Memory B cell (primary cell): ENCODE results near the gene NEK5.
"Not testable (repeated sequence)": the region's sequence is repeated elsewhere in the genome, so short reads cannot be mapped to it uniquely, and the experiment has no call there.

Experiments
- ATAC-seq: fragments of 150-1000 bp; cut with Tn5 transposase; 2 replicates; pipeline ENCODE4 v1.10.0; 2021; ENCODE audit warnings: low read depth, mild to moderate bottlenecking, moderate library complexity
- DNase-seq, 2 donors: peaks; one replicate each; pipeline ENCODE4 v3.0.0; 2022; ENCODE audit warnings: low spot score in 2 of 2
- H3K27ac Mint-ChIP-seq: one replicate; pipeline ENCODE4 v1.8.0; 2022; ENCODE audit warnings: mild to moderate bottlenecking, moderate library complexity, mixed read lengths
- H3K27me3 Mint-ChIP-seq: one replicate; pipeline ENCODE4 v1.8.0; 2022; ENCODE audit warnings: mixed read lengths
- H3K36me3 Mint-ChIP-seq: one replicate; pipeline ENCODE4 v1.8.0; 2022; ENCODE audit warnings: mild to moderate bottlenecking, mixed read lengths
- H3K4me1 Mint-ChIP-seq: one replicate; pipeline ENCODE4 v1.8.0; 2022; ENCODE audit warnings: mixed read lengths
- H3K4me3 Mint-ChIP-seq: one replicate; pipeline ENCODE4 v1.8.0; 2022; ENCODE audit warnings: mild to moderate bottlenecking, moderate library complexity, mixed read lengths
- H3K9me3 Mint-ChIP-seq: one replicate; pipeline ENCODE4 v1.8.0; 2022; ENCODE audit warnings: mixed read lengths

NEK5 gene

DNA sequence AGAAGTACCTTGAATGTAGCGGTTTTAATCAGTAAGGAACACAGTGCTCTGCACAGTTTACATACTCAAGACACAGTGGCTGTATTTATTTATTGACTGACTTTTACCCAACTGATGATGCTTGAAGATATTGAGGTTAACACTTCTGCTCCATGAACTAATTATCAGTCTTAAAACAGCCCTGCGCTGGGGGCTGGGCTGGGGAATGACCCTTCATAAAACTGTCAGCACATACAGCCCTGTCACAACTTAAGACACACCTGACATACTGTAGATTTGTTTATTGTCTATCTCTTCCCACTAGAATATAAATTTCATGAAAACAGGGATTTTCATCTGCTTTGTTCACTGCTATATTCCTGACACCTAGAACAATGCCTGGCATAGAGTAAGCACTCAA lies 10.8 kb downstream of the NEK5 start:
- DNase-seq: no peak
- no peak for ATAC-seq
- no peaks in the 10 kb centered on the region for H3K4me1 Mint-ChIP-seq
- H3K36me3 Mint-ChIP-seq: no peaks in the 10 kb centered on the region
- peaks cover 12% of the 10 kb centered on the region for H3K27me3 Mint-ChIP-seq
- H3K27ac Mint-ChIP-seq: no peak overlapping the region
- H3K4me3 Mint-ChIP-seq: no peak overlapping the region
- H3K9me3 Mint-ChIP-seq: no peaks in the 10 kb centered on the region

- H3K9me3 Mint-ChIP-seq: no peaks in the 10 kb centered on the region
- H3K4me1 Mint-ChIP-seq: no peaks in the 10 kb centered on the region
- ATAC-seq: no peak
- no peak for DNase-seq
- peaks cover 12% of the 10 kb centered on the region for H3K27me3 Mint-ChIP-seq
- H3K4me3 Mint-ChIP-seq: no peak overlapping the region
- H3K36me3 Mint-ChIP-seq: no peaks in the 10 kb centered on the region
- H3K27ac Mint-ChIP-seq: no peak overlapping the region
These were observed 16.3 kb downstream of the NEK5 start for GRCh38 chr13:52112591-52112990.

GRCh38 chr13:52109116-52109670 lies 19.7 kb downstream of the NEK5 start:
- DNase-seq: no peak
- H3K4me1 Mint-ChIP-seq: no peaks in the 10 kb centered on the region
- peaks cover 6% of the 10 kb centered on the region for H3K27me3 Mint-ChIP-seq
- no peaks in the 10 kb centered on the region for H3K9me3 Mint-ChIP-seq
- ATAC-seq: no peak
- H3K36me3 Mint-ChIP-seq: no peaks in the 10 kb centered on the region
- no peak overlapping the region for H3K27ac Mint-ChIP-seq
- H3K4me3 Mint-ChIP-seq: no peak overlapping the region

- no peak for ATAC-seq
- Mint-ChIP-seq H3K4me1 (no peaks in the 10 kb centered on the region), H3K9me3 (no peaks in the 10 kb centered on the region), H3K27me3 (peaks cover 4% of the 10 kb centered on the region), H3K36me3 (no peaks in the 10 kb centered on the region), H3K4me3 (no peak overlapping the region), H3K27ac (no peak overlapping the region)
- no peak for DNase-seq
These were observed 23.0 kb downstream of the NEK5 start for GRCh38 chr13:52105841-52106240.

GRCh38 chr13:52104624-52105023 lies 24.2 kb downstream of the NEK5 start:
- no peak for DNase-seq
- H3K4me1 Mint-ChIP-seq: no peaks in the 10 kb centered on the region
- no peak overlapping the region for H3K4me3 Mint-ChIP-seq
- no peaks in the 10 kb centered on the region for H3K9me3 Mint-ChIP-seq
- H3K27me3 Mint-ChIP-seq: peaks cover 1% of the 10 kb centered on the region
- H3K27ac Mint-ChIP-seq: no peak overlapping the region
- H3K36me3 Mint-ChIP-seq: no peaks in the 10 kb centered on the region
- no peak for ATAC-seq

- Mint-ChIP-seq H3K27ac (no peak overlapping the region), H3K4me3 (no peak overlapping the region), H3K9me3 (no peaks in the 10 kb centered on the region), H3K36me3 (no peaks in the 10 kb centered on the region), H3K27me3 (peaks cover 1% of the 10 kb centered on the region), H3K4me1 (no peaks in the 10 kb centered on the region)
- ATAC-seq (no peak), DNase-seq (no peak)
These were observed 25.5 kb downstream of the NEK5 start for GRCh38 chr13:52103386-52103785.

DNA sequence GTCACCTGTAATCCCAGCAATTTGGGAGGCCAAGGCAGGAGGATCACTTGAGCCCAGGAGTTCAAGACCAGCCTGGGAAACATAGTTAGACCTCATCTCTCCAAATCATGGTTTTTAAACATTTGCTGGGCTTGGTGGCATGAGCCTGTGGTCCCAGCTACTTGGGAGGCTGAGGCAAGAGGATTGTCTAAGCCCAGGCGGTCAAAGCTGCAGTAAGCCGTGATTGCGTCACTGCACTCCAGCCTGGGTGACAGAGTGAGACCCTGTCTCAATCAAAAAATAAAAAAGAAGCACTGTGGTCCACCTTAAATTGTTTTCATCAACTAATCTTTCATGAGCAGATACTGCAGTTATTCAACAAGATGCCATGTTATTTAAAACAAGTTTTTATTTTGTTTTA lies 26.4 kb downstream of the NEK5 start:
- H3K9me3 Mint-ChIP-seq, H3K27ac Mint-ChIP-seq, H3K4me1 Mint-ChIP-seq, DNase-seq, H3K27me3 Mint-ChIP-seq, H3K36me3 Mint-ChIP-seq, H3K4me3 Mint-ChIP-seq, ATAC-seq: not testable (repeated sequence)

GRCh38 chr13:52097197-52097596 lies 31.7 kb downstream of the NEK5 start:
- H3K9me3 Mint-ChIP-seq: peaks cover 3% of the 10 kb centered on the region
- ATAC-seq (no peak), DNase-seq (no peak)
- no peaks in the 10 kb centered on the region for H3K36me3 Mint-ChIP-seq
- H3K27me3 Mint-ChIP-seq: no peaks in the 10 kb centered on the region
- no peak overlapping the region for H3K4me3 Mint-ChIP-seq
- H3K27ac Mint-ChIP-seq: no peak overlapping the region
- H3K4me1 Mint-ChIP-seq: no peaks in the 10 kb centered on the region

GRCh38 chr13:52096748-52097147 lies 32.1 kb downstream of the NEK5 start:
- H3K36me3 Mint-ChIP-seq: no peaks in the 10 kb centered on the region
- no peaks in the 10 kb centered on the region for H3K4me1 Mint-ChIP-seq
- no peak for DNase-seq
- peaks cover 3% of the 10 kb centered on the region for H3K9me3 Mint-ChIP-seq
- H3K27ac Mint-ChIP-seq: no peak overlapping the region
- no peak overlapping the region for H3K4me3 Mint-ChIP-seq
- no peak for ATAC-seq
- no peaks in the 10 kb centered on the region for H3K27me3 Mint-ChIP-seq

DNA sequence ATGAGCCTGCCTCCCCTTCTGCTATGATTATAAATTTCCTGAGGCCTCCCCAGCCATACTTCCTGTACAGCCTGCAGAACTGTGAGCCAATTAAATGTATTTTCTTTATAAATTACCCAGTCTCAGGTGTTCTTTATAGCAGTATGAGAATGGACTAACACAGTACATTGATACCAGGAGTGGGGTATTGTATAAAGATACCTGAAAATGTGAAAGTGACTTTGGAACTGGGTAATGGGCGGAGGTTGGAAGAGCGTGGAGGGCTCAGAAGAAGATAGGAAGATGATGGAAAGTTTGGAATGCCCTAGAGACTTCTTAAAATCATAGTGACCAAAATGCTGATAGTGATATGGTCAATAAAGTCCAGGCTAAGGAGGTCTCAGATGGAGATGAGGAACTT lies 32.8 kb downstream of the NEK5 start:
- Mint-ChIP-seq H3K27ac (no peak overlapping the region), H3K9me3 (peaks cover 3% of the 10 kb centered on the region), H3K36me3 (no peaks in the 10 kb centered on the region), H3K27me3 (no peaks in the 10 kb centered on the region), H3K4me3 (no peak overlapping the region), H3K4me1 (no peaks in the 10 kb centered on the region)
- no peak for DNase-seq
- ATAC-seq: no peak

- no peak for ATAC-seq
- Mint-ChIP-seq H3K4me1 (no peaks in the 10 kb centered on the region), H3K36me3 (no peaks in the 10 kb centered on the region), H3K27ac (no peak overlapping the region), H3K9me3 (peaks cover 3% of the 10 kb centered on the region), H3K27me3 (no peaks in the 10 kb centered on the region), H3K4me3 (no peak overlapping the region)
- no peak for DNase-seq
These were observed 36.8 kb downstream of the NEK5 start for GRCh38 chr13:52092087-52092486.

DNA sequence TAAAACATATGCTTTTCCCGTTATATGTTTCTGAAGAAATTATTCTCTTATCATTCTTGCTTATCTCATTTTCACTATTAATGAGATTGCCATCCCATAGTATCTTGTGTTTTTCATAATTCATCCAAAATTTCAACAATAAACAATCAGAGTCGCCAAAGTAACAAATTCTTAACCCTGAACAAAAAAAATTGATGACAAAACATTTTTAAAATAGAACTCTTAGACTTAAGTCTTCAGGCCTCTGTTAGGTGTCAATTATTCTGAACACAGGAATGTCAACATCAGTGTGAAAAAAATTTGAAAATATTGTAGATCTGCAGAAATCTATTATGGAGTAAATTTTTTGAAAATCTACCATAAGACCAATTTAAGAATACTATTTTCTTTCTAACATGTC lies 37.4 kb downstream of the NEK5 start:
- ATAC-seq (no peak), DNase-seq (no peak)
- H3K27ac Mint-ChIP-seq: no peak overlapping the region
- peaks cover 2% of the 10 kb centered on the region for H3K27me3 Mint-ChIP-seq
- no peak overlapping the region for H3K4me3 Mint-ChIP-seq
- H3K4me1 Mint-ChIP-seq: no peaks in the 10 kb centered on the region
- H3K9me3 Mint-ChIP-seq: peaks cover 3% of the 10 kb centered on the region
- H3K36me3 Mint-ChIP-seq: no peaks in the 10 kb centered on the region

DNA sequence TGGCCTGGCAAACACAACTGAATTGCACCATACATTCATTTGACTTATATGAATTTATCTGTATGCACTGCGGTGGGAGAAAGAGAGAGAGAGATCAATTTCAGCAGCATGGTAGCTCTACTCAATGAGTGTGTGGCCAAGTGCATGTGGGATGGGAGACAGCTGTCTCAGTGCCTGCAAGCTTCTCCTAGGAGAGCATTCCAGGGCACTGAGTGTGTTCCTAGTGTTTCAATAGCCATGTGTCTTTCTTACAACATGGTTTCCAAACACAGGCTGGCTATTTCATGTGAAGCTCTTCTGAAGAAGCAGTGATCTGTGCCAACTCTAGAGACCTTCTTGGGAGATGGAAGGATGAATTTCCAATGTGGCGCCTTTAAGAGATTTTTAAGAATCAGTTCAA lies 43.5 kb downstream of the NEK5 start:
- ATAC-seq: no peak
- Mint-ChIP-seq H3K4me1 (no peaks in the 10 kb centered on the region), H3K27ac (no peak overlapping the region), H3K36me3 (no peaks in the 10 kb centered on the region), H3K9me3 (peaks cover 1% of the 10 kb centered on the region), H3K27me3 (peaks cover 3% of the 10 kb centered on the region), H3K4me3 (no peak overlapping the region)
- no peak for DNase-seq

DNA sequence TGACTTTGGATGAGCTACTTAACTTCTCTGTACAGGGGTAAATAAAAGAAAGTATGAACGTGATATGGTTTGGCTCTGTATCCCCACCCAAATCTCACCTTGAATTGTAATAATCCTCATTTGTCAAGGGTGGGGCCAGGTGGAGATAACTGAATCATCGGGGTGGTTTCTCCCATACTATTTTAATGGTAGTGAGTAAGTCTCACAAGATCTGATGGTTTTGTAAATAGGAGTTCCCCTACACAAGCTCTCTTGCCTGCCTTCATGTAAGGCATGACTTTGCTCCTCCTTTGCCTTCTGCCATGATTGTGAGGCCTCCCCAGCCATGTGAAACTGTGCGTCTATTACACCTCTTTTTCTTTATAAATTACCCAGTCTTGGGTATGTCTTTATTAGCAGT lies 43.9 kb downstream of the NEK5 start:
- not testable (repeated sequence) for H3K27me3 Mint-ChIP-seq, H3K4me1 Mint-ChIP-seq, H3K4me3 Mint-ChIP-seq, DNase-seq, H3K36me3 Mint-ChIP-seq, H3K27ac Mint-ChIP-seq, ATAC-seq, H3K9me3 Mint-ChIP-seq

DNA sequence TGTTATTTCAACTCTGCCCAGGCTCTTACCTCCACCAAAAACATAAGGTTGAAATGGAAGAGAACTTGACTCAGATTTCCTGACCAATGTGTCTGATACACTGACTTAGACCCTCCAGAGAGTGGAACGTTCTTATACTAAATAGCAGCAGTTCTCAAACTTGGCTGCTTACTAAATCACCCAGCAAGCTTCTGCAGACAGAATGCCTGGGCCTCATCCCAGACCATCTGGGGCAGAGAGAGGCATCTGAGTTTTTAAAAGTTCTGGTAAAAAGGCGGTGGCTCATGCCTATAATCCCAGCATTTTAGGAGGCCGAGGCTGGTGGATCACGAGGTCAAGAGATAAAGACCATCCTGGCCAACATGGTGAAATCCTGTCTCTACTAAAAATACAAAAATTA lies 46.3 kb downstream of the NEK5 start:
- ATAC-seq (no peak), DNase-seq (no peak)
- no peaks in the 10 kb centered on the region for H3K36me3 Mint-ChIP-seq
- no peak overlapping the region for H3K27ac Mint-ChIP-seq
- no peak overlapping the region for H3K4me3 Mint-ChIP-seq
- peaks cover 5% of the 10 kb centered on the region for H3K27me3 Mint-ChIP-seq
- peaks cover 1% of the 10 kb centered on the region for H3K9me3 Mint-ChIP-seq
- no peaks in the 10 kb centered on the region for H3K4me1 Mint-ChIP-seq
